AG04449 (cell line): ENCODE data around the gene TSKS.

Source experiments
- CTCF ChIA-PET: fragments of 350-600 bp; formaldehyde crosslinking; extraction: SDS; loops from one replicate; lab custom pipeline; 2021; ENCODE audit warnings: antibody characterized with exemption; lab: Yijun Ruan, JAX
- POLR2A ChIA-PET: fragments of 400-600, 350-600 bp; formaldehyde crosslinking; extraction: SDS; loops from one replicate; lab custom pipeline; 2020; ENCODE audit warnings: antibody characterized with exemption, inconsistent platforms; lab: Yijun Ruan, JAX
- DNase-seq: peaks from one replicate; pipeline ENCODE4 v3.0.0-alpha.2; 2010; ENCODE audit warnings: low read depth, low spot score
- H3K4me3 ChIP-seq: 2 replicates; pipeline ENCODE4 v1.5.1; 2011; ENCODE audit warnings: low read depth, mild to moderate bottlenecking, control low read depth, low read length
- TF ChIP-seq, protein P1 (sequence below): IDR thresholded peaks from one replicate; pipeline ENCODE4 v1.5.1; 2011; ENCODE audit warnings: mild to moderate bottlenecking, moderate library complexity, low read length, control low read depth, inconsistent platforms; ENCODE audit not compliant: insufficient read depth; ENCODE audit errors: missing control alignments

Gene TSKS

GRCh38 chr19:49772850-49773432 is 9.8 kb upstream of the TSKS start:
- TF ChIP-seq, protein P1, sequence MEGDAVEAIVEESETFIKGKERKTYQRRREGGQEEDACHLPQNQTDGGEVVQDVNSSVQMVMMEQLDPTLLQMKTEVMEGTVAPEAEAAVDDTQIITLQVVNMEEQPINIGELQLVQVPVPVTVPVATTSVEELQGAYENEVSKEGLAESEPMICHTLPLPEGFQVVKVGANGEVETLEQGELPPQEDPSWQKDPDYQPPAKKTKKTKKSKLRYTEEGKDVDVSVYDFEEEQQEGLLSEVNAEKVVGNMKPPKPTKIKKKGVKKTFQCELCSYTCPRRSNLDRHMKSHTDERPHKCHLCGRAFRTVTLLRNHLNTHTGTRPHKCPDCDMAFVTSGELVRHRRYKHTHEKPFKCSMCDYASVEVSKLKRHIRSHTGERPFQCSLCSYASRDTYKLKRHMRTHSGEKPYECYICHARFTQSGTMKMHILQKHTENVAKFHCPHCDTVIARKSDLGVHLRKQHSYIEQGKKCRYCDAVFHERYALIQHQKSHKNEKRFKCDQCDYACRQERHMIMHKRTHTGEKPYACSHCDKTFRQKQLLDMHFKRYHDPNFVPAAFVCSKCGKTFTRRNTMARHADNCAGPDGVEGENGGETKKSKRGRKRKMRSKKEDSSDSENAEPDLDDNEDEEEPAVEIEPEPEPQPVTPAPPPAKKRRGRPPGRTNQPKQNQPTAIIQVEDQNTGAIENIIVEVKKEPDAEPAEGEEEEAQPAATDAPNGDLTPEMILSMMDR = no peak

GRCh38 chr19:49771674-49772139 is 8.6 kb upstream of the TSKS start:
- TF ChIP-seq, protein P1 = no peak
- CTCF ChIA-PET = interaction anchor here (0.8 kb wide), 1 partner anchor 14 kb away, joined by 5 read pairs; no protein-coding TSS in a partner anchor
- DNase-seq = no peak
- no peak overlapping the region for H3K4me3 ChIP-seq
- POLR2A ChIA-PET = interaction anchor here (0.7 kb wide), 1 partner anchor 24 kb away, joined by 3 read pairs; no protein-coding TSS in a partner anchor

More at GRCh38 chr19:49772850-49773432, 9.8 kb upstream of the TSKS start:
- ChIA-PET CTCF (no interaction called here), POLR2A (no interaction called here)
- H3K4me3 ChIP-seq = no peak overlapping the region
- DNase-seq = no peak

- ChIA-PET POLR2A (no interaction called here), CTCF (no interaction called here)
- DNase-seq = no peak
- TF ChIP-seq, protein P1 = no peak
- no peak overlapping the region for H3K4me3 ChIP-seq
Observed at GRCh38 chr19:49770529-49770928, 7.4 kb upstream of the TSKS start.

DNA sequence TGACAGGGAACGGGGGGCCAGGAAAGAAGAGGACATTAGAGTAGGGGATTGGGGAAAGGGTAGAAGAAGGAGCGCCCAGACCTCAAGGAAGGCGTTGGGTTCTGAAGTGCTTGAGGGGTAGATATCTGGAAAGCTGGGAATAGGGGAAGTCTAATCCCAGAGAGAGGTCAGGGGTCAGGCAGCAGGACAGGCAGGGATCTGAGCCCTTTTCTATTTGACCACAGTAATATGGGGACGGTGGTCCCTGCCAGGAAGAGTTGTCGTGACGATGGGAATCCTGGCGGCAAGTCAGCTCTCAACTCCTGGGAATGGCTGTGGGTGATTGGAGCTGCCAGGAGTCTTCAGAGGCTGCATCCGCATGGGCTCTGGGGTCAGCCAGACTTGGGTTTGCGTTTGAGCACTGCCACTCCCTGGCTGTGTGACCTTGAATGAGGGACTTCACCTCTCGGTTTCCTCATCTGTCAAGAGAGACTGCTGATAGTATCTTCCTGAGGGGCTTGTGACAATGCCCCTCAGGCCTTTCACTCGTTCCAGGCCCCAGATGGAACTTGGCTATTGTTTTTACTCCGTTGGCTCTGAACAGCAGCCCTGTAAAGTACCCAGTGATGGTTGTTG is 5.0 kb upstream of the TSKS start:
- no peak for DNase-seq
- ChIA-PET CTCF (no interaction called here), POLR2A (interaction anchor here (0.6 to 1.4 kb wide), 3 partner anchors 10 to 97 kb away, joined by 4 read pairs; no protein-coding TSS in a partner anchor)
- H3K4me3 ChIP-seq = peak overlapping the region; percentile 91
- TF ChIP-seq, protein P1 = no peak

GRCh38 chr19:49767381-49767780 is 4.3 kb upstream of the TSKS start:
- ChIA-PET CTCF (interaction anchor here (1.1 kb wide), 1 partner anchor 30 kb away, joined by 3 read pairs; no protein-coding TSS in a partner anchor), POLR2A (interaction anchor here (0.6 to 1.5 kb wide), 6 partner anchors 10 to 187 kb away, joined by 3 to 6 read pairs (median 4); partner anchors contain the start of gene NOSIP)
- peak overlapping the region; percentile 91 for H3K4me3 ChIP-seq
- TF ChIP-seq, protein P1 = no peak
- DNase-seq = no peak

DNA sequence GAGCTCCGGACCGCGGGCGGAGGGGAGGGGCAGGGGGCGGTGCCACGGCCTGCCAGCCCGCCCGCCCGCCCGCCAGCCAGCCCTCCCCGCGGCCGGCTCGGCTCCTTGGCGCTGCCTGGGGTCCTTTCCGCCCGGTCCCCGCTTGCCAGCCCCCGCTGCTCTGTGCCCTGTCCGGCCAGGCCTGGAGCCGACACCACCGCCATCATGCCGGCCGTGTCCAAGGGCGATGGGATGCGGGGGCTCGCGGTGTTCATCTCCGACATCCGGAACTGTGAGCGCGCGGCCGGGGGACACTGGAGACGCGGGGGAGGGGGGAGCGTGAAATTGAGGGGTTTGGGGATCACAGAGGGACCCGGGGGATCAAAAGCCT is 3.8 kb upstream of the TSKS start, which contains the start of gene AP2A1:
TSS of gene AP2A1 (plus strand) at position 72 of the 370 bp plus-strand sequence. CDS start at position 205, 133 bp downstream.
- CTCF ChIA-PET = interaction anchor here (1.1 kb wide), 1 partner anchor 30 kb away, joined by 3 read pairs; no protein-coding TSS in a partner anchor
- POLR2A ChIA-PET = interaction anchor here (0.6 to 1.5 kb wide), 6 partner anchors 10 to 186 kb away, joined by 3 to 6 read pairs (median 3); partner anchors contain the start of gene NOSIP
- H3K4me3 ChIP-seq = peak within 1 kb of the TSS; percentile 91
- TF ChIP-seq, protein P1 = no peak
- no peak for DNase-seq
